Retinal pigment epithelial cell (primary cell): ENCODE measurements around the gene ESPL1.

Experiments
- DNase-seq: peaks from one replicate; pipeline ENCODE4 v3.0.0-alpha.2; 2010; ENCODE audit warnings: low read depth
- H3K4me3 ChIP-seq: 2 replicates; pipeline ENCODE4 v1.5.1; 2011; ENCODE audit warnings: mild to moderate bottlenecking, low read length, control low read depth, moderate library complexity
- CTCF ChIP-seq: conservative IDR thresholded peaks from 2 replicates; pipeline ENCODE4 v1.5.1; 2011; ENCODE audit warnings: low read depth, low read length, control low read depth, inconsistent platforms

ESPL1 gene

GRCh38 chr12:53226815-53227214, 41.3 kb upstream of the ESPL1 start:
- TF ChIP-seq CTCF, result no peak
- DNase-seq, result no peak
- H3K4me3 ChIP-seq, result no peak overlapping the region

GRCh38 chr12:53227341-53227740, 40.8 kb upstream of the ESPL1 start:
- TF ChIP-seq CTCF, result no peak
- H3K4me3 ChIP-seq, result no peak overlapping the region
- no peak for DNase-seq

GRCh38 chr12:53227836-53228235, 40.3 kb upstream of the ESPL1 start:
- no peak for DNase-seq
- TF ChIP-seq CTCF, result no peak
- no peak overlapping the region for H3K4me3 ChIP-seq

- no peak for TF ChIP-seq CTCF
- no peak for DNase-seq
- no peak overlapping the region for H3K4me3 ChIP-seq
These were observed 38.6 kb upstream of the ESPL1 start for GRCh38 chr12:53229454-53229853.

GRCh38 chr12:53230108-53230845, 37.8 kb upstream of the ESPL1 start:
- DNase-seq, result no peak
- no peak for TF ChIP-seq CTCF
- H3K4me3 ChIP-seq, result no peak overlapping the region

- no peak for TF ChIP-seq CTCF
- no peak for DNase-seq
- H3K4me3 ChIP-seq, result peak overlapping the region; percentile 57
These were observed 36.5 kb upstream of the ESPL1 start for GRCh38 chr12:53231671-53231920.

GRCh38 chr12:53231921-53232645, 36.0 kb upstream of the ESPL1 start, which contains the start of gene RARG:
TSS of gene RARG (minus strand) at chr12:53232209. CDS start at chr12:53227545, 4,664 bp downstream.
- H3K4me3 ChIP-seq, result peak within 1 kb of the TSS; percentile 57
- DNase-seq, result no peak

More at GRCh38 chr12:53231921-53232645, 36.0 kb upstream of the ESPL1 start, which contains the start of gene RARG:
- no peak for TF ChIP-seq CTCF
